CD4-positive, alpha-beta T cell treated with Interleukin-4 for 4 hours (primary cell): Measurements from ENCODE around the gene CATSPERZ.

Source experiments
- DNase-seq: peaks from one replicate; pipeline ENCODE4 v3.0.0-alpha.2; 2020

Gene CATSPERZ

GRCh38 chr11:64299847-64300648 lies at the start of gene CATSPERZ:
CATSPERZ (plus strand) TSS chr11:64300358; CDS start chr11:64300411, 53 bp downstream.
- DNase-seq: no peak

DNA sequence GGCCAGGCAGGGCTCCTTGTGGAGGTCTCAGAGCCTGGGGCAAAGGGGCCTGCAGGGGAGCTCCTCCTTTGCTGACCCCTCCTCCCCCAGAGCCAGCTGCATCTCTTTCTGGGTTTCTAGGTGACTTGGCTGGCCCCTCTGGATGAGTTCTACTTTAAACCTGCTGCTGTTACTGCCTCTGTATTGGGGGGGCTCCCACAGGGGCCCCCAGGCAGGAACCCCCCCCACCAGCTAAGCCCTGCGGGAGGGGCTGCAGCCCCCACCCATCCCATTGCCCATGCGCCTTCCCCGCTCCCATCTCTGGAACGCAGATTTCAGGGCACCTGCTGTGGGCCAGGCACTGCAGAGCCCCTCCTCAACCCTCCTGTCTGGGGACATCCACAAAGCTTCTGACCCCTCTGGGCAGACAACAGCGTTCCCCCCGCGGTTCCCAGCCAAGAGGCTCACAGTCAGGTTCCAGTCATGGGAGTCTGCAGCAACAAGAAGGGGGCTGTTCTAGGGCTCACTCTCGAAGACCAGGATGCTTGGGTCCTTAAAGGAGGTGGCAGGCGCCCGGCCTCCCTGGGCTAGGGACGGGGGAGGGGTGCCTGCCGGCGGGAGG lies 49.6 kb upstream of the CATSPERZ start:
- no peak for DNase-seq

- DNase-seq: no peak
Measured at GRCh38 chr11:64251016-64251752, 49.0 kb upstream of the CATSPERZ start, which contains the start of gene PLCB3. PLCB3 (plus strand) TSS chr11:64251530; CDS start chr11:64251650, 120 bp downstream.

GRCh38 chr11:64251753-64252002 lies 48.5 kb upstream of the CATSPERZ start:
- no peak for DNase-seq

GRCh38 chr11:64252003-64252872 lies 47.9 kb upstream of the CATSPERZ start:
- no peak for DNase-seq

GRCh38 chr11:64253043-64253442 lies 47.1 kb upstream of the CATSPERZ start:
- no peak for DNase-seq

DNA sequence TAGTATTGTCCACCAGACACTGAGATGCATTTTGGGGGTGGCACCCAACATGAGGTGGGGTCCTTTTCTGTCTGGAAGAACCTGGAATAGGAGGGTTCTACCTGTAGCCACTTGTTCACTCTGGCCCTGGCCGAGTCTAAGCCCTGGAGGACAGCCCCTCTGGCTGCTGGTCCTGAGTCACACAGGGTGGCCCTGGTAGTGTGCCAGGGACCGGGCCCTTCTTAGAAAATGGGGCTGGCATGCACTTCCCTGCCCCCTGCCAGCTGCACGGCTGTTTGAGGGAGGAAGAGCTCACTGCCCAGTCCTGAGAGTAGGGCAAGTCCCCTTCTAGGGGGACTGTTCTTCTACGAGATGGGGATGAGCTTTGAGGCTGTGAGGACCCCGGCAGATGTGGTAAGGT lies 46.7 kb upstream of the CATSPERZ start:
- no peak for DNase-seq

DNA sequence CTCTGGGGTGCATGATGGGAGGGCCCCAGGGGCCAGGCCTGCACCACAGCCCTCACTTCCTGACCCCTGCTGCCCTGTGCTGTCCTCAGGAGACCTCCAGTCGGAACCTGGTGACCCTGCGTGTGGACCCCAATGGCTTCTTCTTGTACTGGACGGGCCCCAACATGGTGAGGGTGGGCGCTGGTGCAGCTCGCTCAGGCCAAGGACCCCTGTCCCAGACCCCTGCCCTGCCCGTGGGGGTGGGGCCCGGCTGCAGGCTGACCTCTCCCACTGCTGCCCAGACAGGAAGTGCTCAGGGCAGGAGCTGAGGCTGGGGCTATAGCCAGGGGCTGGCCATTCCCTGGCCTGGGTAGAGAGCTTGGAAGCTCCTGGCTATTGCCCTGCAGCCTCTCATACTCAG lies 45.8 kb upstream of the CATSPERZ start:
- no peak for DNase-seq

DNA sequence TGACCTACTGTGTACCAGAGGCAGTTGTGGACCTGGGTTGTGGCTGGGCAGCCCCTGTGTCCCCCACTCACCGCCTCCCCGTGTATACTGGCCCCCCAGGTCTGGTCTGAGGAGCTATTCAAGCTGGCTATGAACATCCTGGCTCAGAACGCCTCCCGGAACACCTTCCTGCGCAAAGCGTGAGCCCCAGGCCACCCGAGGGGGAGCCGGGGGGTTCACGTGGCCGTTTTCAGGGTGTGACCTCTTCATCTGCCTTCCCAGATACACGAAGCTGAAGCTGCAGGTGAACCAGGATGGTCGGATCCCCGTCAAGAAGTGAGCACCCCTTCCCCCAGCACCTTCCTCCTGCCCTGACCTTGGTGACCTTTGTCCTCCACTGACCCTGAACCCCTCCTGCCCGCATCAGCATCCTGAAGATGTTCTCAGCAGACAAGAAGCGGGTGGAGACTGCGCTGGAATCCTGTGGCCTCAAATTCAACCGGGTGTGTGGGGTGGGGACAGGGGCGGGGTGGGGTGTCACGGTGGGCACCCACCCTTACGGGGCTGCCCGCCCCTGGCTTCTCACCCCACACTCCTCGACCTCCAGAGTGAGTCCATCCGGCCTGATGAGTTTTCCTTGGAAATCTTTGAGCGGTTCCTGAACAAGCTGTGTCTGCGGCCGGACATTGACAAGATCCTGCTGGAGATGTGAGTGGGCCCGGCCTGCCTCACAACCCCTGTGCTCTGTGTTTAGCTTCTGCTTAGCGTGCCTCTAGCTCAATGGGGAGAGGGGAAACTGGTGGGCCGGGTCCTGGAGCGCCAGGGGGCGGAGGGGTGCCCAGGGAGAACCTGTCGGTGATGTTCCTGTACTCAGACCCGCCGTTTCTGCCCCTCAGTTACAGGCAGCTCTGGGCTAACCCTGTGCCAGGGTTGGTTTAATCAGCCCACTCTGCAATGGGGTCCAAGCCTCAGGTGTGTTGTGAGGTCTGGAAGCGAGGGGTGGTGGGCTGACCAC lies 44.7 kb upstream of the CATSPERZ start:
- DNase-seq: no peak

GRCh38 chr11:64256300-64256699 lies 43.9 kb upstream of the CATSPERZ start:
- DNase-seq: no peak

GRCh38 chr11:64258356-64258755 lies 41.8 kb upstream of the CATSPERZ start:
- DNase-seq: no peak

DNA sequence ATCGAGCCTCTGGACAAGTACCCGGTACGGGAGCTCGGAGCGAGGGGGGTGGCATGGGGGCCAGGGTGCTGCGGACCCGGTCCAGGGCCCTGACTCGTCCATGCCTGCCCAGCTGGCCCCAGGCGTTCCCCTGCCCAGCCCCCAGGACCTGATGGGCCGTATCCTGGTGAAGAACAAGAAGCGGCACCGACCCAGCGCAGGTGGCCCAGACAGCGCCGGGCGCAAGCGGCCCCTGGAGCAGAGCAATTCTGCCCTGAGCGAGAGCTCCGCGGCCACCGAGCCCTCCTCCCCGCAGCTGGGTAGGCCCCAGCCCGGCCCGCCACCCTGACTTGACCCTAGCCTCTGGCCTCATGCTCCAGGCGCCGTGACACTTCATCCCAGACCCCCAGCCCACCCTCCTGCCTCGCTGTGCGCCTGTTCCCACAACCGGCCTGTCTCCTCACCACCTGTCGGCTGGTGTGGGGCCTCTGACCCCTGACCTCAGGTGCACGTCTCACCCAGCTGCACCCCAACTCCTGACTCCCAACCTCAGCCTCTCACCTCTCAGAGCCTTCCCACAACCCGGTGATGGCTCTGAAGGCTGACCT lies 41.1 kb upstream of the CATSPERZ start:
- no peak for DNase-seq

DNA sequence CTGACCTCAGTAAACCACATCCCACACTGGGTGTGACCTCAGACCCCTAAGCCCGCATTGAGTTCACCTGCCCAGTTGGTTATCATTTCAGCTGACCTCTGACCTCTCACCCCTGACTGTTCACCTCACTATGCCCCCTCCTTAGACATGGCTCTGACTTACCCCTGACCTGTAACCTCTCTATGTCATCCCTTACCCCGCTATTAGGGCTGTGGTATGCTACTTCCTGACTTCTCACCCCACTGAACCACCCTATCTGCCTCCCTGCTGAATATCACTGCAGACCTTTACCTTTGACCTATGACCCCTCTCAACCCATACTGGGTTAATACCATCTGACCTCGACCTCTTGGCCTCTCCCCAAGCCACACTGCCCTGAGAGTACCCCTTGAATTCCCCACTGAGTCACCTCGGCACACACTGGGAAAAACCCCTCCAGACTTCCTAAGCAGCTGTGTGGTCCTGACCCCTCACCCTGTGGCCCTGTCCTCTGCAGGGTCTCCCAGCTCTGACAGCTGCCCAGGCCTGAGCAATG lies 40.6 kb upstream of the CATSPERZ start:
- no peak for DNase-seq

GRCh38 chr11:64260147-64260708 lies 39.9 kb upstream of the CATSPERZ start:
- no peak for DNase-seq

- no peak for DNase-seq
Measured at GRCh38 chr11:64261556-64262080, 38.5 kb upstream of the CATSPERZ start.

DNA sequence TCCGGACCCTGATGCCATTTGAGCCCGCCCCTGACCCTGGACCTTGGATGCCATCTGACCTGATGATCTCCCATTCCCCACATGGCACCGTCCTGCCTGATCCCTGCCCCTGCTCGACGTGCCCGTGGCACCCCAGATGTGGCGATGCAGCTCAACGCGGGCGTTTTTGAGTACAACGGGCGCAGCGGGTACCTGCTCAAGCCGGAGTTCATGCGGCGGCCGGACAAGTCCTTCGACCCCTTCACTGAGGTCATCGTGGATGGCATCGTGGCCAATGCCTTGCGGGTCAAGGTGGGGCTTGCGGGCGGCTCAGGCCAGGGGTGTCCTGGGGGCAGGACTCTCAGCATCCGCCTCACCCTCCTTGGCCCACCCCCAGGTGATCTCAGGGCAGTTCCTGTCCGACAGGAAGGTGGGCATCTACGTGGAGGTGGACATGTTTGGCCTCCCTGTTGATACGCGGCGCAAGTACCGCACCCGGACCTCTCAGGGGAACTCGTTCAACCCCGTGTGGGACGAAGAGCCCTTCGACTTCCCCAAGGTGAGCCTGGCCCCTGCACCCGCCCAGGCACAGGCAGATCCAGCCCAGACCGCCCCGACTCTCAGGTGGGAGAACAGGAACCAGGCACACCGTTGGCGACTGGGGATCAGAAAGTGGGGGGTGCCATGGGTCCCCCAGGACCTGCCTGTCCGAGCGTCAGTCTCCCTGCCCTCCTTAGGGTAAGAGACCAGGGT lies 37.7 kb upstream of the CATSPERZ start:
- no peak for DNase-seq

DNA sequence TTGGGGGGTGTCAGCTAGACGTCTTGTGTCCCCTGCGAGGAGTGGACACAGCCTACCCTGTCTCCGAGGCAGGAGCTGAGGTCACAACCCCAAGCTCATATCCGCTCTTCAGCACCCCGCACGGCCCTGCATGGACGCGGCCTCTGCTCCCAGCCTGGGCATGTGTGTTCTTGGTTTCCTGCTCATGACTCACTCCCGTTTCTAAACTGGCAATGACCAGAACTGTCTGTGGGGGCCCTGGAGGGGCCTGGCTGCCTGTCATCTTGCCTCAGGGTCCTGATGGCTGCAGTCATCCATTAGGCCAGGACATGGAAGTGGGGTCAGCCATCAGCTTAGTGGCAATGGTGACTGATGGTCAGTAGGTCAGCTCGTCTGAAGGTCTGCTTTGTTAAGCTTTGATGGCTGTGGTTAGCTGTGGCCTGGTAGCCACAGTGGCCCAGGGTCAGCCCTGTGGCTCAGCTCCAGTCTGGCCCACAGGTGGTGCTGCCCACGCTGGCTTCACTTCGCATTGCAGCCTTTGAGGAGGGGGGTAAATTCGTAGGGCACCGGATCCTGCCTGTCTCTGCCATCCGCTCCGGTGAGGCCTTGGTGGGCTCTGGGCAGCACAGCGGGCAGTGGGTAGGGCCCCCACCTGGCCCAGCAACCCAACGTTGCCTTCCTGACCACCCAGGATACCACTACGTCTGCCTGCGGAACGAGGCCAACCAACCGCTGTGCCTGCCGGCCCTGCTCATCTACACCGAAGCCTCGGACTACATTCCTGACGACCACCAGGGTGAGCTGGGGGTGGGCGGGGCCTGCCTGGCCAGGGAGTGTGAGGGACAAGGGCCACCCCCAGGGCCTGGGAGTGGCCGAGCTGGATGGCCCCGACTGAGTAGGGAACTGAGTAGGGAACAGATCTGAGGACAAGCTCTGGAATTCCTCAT lies 36.9 kb upstream of the CATSPERZ start:
- no peak for DNase-seq

DNA sequence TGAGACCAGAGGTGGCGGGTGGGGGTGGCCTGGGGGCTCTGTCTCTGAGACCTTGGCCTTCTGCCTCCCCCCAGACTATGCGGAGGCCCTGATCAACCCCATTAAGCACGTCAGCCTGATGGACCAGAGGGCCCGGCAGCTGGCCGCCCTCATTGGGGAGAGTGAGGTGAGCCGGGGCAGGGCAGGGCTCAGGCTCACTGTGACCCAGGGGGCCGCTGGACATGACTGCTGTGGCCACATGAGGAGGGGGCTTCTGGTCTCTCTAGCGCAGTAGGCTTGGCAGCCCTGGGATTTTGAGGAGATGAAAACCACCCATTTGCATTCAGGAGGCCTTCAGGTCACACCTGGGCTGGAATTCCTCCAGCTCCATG lies 36.2 kb upstream of the CATSPERZ start:
- no peak for DNase-seq
